ENCODE measurements around the gene NT5DC2.

Gene NT5DC2

DNA sequence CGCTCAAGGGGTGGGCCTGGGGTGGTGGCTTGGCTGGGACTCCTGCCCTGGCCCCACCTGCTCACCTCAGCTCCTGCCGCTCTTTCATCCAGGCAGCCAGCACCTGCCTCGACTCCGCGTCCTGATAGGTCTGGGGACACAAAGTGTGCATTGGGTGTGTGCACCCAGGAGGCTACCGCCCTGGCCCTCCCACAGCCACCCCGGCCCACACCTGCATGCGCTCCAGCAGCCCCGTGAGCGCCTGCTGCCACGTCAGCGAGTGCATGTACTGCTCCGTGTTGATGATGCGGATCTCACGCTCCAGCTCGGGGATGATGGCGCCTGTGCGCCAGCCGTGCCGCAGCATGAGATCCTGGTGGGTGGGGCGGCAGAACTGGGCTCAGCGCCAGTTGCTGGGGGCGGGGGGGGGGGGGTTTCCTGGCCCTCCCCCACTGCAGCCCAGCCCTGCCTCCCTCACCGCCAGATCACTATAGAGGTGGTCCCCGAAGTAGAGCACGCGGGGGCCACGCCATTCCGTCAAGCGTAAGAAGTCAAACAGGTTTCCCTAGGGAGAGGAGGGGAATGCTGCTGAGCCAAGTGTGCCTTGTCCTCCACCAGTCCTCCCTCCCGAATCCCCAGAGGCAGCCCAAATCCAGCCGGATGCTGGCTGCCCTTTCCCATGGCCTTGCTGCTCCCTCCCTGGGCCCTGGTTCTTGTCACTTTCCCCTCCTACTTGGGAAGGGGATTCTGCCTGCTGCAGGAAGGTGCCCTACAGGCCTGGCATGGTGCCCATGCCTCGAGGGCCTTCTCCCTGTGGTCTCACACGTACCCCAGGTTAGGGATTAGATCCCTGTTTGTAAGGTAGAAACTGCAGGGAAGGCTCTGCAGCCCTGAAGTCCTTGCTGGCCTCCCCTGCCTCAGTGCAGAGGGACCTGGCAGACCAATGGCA is 8.6 kb downstream of the NT5DC2 start:
- no peak for DNase-seq

DNA sequence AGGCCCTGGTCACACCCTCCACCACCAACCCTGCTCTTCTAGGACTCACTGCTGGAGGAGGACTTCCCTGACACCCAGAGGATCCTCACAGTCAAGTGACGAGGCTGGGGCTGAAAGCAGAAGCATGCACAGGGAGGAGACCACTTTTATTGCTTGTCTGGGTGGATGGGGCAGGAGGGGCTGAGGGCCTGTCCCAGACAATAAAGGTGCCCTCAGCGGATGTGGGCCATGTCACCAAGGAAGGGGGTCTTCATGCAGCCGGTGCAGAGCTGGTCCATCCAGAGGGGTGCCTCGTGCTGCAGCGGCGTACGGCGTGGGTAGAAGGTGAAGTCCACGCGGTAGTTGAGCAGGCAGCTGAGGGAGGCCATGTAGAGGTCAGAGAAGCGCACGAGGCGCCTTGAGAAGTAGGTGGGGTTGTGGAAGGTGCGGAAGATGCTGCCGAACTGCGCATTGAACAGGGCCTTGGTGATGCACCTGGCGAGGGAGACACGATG is 9.4 kb downstream of the NT5DC2 start:
- DNase-seq = no peak

DNA sequence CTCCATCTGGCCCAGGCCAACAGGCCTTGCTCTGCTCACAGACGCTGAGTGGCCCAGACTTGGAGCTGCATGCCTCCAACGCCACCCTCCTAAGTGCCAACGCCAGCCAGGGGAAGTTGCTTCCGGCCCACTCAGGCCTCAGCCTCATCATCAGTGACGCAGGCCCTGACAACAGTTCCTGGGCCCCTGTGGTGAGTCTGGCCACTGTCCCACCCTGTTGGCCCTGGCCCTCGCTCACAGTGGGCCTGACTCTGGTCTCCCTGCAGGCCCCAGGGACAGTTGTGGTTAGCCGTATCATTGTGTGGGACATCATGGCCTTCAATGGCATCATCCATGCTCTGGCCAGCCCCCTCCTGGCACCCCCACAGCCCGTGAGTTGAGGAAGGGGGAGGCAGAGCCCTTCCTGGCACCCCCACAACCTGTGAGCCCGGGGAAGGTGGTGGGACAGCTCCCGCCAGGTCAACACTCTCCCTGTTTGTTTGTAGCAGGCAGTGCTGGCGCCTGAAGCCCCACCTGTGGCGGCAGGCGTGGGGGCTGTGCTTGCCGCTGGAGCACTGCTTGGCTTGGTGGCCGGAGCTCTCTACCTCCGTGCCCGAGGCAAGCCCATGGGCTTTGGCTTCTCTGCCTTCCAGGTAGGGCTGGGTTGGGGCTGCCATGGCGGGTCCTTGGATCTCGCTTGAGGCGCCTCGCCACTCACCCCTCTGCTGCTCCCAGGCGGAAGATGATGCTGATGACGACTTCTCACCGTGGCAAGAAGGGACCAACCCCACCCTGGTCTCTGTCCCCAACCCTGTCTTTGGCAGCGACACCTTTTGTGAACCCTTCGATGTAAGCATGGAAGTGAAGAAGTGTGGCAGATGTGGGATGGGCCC is 10.0 kb downstream of the NT5DC2 start:
- no peak for DNase-seq

DNA sequence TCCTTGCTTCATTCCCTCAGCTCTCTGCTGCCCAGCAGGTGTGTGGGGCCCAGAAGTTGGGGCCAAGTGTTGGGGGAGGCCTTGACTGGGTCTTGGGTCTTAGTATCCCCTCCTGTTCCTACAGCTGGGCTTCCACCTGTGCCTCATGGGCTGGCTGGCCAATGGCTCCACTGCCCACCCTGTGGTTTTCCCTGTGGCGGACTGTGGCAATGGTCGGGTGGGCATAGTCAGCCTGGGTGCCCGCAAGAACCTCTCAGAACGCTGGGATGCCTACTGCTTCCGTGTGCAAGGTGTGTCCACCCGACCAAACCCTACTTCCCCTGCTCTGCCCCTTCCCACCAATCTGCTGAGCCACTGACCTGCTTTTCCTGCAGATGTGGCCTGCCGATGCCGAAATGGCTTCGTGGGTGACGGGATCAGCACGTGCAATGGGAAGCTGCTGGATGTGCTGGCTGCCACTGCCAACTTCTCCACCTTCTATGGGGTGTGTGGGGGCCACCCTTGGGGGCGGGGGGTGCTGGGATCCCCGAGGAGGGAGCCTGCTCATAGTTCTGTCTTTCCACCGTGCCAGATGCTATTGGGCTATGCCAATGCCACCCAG is 10.9 kb downstream of the NT5DC2 start:
- no peak for DNase-seq

DNA sequence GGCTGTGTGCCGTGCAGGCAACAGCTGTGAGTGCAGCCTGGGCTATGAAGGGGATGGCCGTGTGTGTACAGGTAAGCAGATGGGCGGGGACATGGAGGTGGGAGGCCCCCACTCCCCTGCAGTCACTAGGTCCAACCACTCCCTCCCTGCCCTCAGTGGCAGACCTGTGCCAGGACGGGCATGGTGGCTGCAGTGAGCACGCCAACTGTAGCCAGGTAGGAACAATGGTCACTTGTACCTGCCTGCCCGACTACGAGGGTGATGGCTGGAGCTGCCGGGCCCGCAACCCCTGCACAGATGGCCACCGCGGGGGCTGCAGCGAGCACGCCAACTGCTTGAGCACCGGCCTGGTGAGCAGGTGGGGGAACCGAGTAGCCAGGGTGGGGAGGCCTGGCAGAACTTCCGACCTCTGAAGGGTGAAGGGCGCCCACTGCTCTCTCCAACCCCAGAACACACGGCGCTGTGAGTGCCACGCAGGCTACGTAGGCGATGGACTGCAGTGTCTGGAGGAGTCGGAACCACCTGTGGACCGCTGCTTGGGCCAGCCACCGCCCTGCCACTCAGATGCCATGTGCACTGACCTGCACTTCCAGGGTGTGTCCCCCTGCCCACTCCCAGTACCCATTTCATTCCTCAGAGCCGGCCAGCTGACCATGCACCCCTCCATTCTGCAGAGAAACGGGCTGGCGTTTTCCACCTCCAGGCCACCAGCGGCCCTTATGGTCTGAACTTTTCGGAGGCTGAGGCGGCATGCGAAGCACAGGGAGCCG is 11.6 kb downstream of the NT5DC2 start:
- no peak for DNase-seq

DNA sequence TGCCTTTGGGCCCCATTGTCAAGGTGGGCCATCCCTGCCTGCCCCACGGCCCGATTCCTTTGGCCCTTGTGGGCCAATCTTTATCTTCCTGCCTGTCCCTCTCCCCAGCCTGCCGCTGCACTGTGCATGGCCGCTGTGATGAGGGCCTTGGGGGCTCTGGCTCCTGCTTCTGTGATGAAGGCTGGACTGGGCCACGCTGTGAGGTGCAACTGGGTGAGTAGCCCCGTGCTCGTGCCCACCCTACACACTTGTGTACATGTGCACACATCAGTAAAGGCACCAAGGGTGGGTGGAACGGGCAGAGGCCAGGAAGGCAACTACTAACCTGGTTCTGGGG is 12.2 kb downstream of the NT5DC2 start:
- no peak for DNase-seq

DNA sequence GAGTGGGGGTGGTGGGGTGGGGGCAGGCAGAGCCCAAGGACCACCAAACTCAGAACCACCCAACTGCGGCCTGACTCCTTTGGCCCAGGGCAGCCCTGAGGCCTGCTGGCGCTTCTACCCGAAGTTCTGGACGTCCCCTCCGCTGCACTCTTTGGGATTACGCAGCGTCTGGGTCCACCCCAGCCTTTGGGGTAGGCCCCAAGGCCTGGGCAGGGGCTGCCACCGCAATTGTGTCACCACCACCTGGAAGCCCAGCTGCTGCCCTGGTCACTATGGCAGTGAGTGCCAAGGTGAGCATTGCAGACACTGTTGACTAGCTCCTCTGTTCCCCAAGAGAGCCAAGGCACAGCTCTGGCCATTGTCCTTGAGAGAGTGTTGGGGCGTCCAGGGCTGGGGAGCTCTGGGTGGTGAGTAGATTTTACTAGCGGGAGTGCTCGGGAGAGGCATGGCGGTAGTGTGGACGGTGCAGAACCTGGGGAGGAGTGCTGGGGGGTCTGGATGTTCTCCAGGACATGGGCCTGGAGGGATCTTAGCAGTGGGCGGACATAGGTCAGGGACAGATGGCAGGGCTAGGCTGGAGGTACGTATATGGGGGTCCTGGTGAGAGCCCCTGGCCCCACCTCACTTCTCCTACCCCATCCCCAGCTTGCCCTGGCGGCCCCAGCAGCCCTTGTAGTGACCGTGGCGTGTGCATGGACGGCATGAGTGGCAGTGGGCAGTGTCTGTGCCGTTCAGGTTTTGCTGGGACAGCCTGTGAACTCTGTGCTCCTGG is 12.8 kb downstream of the NT5DC2 start:
- DNase-seq = no peak

DNA sequence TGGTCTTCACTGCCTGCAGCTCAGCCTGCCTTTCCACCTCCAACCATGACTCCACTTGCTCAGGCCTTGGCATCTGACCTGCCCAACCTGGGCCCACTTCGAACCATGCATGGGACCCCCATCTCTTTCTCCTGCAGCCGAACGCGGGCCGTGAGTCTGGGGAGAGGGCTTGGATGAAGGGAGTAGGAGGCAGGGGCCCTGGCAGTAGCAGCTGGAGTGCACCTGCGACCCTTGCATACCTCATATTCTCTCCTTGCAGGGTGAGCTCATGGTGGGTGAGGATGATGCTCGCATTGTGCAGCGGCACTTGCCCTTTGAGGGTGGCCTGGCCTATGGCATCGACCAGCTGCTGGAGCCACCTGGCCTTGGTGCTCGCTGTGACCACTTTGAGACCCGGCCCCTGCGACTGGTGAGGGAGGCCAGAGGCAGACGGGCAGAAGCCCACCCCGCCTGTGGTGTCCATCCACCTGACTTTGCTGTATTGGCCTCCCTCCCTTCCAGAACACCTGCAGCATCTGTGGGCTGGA is 13.5 kb downstream of the NT5DC2 start:
- DNase-seq = no peak

DNA sequence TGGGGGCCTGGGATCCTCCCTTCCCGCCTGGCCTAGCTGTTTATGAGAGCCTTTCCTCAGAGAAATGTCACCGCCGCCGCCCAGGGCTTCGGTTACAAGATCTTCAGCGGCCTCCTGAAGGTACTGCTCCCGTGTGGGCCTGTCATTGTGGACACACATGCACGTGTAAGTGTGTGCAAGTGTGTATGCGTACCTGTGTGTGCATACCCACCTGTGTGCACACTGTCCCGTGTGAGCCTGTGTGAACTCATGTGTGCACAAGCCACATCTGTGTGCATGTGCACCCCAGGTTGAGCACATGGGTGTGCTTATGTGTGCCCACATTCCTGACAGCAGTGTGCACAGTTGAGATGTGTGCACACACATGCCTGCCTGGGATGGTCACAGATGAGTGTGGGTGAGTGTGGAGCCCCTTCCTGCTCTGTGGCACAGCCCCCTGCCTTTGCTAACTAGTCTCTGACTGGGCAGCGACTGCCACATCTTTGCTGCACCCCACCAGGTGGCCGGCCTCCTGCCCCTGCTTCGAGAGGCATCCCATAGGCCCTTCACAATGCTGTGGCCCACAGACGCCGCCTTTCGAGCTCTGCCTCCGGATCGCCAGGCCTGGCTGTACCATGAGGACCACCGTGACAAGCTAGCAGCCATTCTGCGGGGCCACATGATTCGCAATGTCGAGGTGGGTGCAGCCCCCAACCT is 14.1 kb downstream of the NT5DC2 start:
- no peak for DNase-seq

DNA sequence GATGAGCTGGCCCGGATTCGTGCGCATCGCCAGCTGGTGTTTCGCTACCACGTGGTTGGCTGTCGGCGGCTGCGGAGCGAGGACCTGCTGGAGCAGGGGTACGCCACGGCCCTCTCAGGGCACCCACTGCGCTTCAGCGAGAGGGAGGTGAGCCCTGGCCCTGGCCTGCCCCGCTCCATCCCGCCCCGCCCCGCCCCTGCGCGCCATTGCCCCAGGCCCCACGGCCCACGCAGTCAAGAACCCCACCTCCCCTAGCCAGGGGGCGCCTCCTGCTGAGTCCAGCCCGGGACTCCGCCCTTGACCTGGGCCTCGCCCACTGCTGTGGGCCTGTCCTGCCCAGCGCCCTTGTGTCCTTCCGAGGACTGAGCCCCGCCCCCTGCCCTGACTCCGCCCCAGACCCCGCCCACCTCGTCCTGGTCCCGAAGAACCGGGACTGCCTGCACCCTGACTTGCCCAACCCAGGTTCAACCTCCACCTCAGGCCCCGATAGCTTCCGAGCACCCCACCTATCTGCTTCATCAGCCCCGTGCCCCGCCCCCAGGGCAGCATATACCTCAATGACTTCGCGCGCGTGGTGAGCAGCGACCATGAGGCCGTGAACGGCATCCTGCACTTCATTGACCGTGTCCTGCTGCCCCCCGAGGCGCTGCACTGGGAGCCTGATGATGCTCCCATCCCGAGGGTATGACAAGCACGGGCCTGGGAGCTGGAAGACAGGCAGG is 14.8 kb downstream of the NT5DC2 start:
- no peak for DNase-seq

DNA sequence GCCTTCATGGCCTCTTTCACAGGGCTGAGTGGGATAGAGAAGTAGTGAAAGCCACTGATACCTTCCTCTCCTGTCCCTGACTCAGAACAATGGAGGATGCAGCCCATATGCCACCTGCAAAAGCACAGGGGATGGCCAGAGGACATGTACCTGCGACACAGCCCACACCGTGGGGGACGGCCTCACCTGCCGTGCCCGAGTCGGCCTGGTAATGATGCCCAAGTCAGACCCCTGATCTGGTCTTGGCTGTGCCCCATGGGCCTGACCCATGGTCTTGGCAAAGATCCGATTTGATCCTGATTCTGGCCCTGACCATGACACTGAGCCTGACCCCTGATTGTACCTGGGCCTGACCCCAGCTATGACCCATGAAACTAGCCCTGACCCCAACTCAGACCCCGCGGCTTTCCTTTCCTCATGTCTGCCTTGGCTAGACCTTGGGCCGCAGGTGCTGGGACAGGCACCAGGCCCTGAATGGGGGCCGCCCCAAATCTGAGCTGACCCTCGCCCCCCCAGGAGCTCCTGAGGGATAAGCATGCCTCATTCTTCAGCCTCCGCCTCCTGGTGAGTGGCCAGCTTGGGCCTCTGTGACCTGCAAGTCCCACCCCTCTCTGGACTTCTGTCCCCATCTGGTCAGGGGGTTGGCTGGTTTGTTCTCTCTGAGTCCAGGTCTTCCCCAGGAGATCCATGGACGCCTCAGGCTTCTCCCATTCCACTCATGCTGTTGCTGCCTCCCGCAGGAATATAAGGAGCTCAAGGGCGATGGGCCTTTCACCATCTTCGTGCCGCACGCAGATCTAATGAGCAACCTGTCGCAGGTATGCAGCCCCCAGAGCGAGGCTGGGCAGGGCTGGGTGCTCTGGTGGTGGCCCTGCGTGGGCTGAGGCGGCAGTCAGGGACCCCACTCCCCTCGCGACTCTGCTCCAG is 15.6 kb downstream of the NT5DC2 start:
- DNase-seq = no peak

DNA sequence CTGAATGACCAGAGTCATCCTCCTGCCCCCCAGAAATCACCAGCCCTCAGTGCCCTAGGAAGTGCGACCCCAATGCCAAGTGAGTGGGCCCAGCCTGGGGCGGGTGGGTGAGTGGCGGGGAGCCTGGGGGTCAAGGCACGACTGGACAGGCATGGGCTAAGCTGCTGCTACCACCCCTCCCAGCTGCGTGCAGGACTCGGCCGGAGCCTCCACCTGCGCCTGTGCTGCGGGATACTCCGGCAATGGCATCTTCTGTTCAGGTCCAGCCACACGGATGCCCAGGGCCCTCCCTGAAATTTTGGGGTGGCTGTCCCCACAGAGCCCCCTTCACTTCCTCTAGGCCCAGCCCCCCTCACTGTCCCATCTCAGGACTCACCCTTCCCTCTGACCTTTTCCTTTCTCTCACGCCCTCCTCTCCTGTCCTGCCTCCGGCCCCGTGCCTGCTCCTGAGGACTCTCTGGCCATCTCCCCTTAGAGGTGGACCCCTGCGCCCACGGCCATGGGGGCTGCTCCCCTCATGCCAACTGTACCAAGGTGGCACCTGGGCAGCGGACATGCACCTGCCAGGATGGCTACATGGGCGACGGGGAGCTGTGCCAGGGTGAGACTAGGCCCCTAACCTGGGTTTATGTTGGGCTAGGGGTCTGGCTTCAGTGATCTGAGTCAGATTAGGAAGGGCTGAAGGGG is 17.0 kb downstream of the NT5DC2 start:
- no peak for DNase-seq

DNA sequence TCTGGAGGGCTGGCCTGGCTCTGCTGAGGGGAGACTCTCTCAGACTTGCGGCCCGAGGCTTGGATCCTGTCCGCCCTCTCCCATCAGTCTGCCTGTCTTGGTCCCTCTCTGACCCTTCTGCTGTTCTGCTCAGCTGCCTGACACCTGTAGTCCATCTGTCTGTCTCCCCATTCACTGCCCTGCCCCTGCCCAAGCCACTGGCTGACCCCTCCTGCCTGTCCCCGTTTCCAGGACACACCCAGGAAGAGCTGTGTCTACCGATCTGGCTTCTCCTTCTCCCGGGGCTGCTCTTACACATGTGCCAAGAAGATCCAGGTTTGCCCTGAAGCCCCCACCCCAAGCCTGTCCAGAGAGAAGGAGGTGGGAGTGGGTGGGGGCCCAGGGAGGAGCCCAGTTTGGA is 18.5 kb downstream of the NT5DC2 start:
- DNase-seq = no peak

DNA sequence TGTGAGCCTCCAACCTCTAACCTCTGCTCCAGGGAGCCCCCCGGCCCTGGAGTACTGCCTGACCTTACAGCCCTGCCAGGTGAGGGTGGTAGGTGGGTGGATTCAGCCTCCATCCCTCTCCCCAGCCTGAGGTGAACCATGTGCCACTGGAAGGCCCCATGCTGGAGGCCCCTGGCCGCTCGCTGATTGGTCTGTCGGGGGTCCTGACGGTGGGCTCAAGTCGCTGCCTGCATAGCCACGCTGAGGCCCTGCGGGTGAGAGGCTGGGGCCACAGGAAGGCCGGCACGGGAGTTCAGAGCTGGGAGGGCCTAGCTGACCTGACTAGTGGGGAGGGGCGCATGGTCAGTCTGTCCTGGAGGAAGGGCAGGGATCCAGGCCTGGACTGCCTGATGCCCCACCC is 19.1 kb downstream of the NT5DC2 start:
- DNase-seq = no peak

DNA sequence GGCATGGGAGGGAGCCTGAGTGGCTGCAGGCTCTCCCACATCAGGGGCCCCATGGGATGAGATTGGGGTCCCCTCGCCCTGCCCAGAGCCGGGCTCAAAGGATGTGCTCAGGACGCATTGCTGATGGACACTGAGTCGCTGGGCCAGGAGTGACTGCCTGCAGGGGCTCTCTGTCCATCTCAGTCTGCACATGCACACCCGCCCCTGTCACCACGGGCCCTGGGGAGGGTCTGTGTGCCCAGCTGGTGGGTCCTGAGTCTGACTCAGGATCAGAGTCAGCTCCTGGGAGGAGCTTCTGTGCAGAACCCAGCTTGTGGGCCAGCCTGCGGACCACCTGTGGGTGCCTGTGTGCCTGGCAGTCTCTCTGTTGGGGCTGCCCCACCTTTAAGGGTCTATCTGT is 20.4 kb downstream of the NT5DC2 start:
- no peak for DNase-seq

DNA sequence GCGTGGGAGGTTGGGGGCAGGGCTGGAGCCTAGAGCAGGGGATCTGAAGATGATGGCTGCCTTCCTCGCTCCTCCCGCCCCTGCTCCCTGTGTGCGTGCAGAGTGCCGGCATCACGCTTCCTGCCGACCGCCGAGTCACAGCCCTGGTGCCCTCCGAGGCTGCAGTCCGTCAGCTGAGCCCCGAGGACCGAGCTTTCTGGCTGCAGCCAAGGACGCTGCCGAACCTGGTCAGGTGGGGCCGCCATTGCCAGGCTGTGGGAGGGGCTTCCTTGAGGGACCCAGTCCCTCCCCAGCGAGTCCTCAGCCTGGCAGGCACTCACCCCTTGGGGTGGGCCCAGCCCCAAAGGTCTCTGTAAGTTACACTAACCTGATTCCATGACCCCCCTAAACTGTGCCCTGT is 20.9 kb downstream of the NT5DC2 start:
- no peak for DNase-seq

DNA sequence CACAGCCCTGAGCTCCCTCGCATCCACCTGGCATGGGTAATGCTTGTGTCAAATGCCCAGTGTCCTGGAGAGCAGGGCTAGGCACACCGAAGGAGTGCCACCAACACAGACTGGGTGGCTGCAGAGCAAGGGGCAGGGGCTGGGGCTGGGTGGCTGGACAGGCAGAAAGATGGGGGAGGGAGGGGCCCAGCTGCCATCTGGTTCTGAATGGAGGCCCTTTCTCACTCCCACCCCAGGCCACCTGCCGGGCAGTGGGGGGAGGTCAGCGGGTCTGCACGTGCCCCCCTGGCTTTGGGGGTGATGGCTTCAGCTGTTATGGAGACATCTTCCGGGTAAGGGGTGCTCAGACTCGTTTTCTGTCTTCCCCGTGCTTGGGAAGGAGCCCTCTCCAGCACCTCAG is 21.6 kb downstream of the NT5DC2 start:
- DNase-seq = no peak

DNA sequence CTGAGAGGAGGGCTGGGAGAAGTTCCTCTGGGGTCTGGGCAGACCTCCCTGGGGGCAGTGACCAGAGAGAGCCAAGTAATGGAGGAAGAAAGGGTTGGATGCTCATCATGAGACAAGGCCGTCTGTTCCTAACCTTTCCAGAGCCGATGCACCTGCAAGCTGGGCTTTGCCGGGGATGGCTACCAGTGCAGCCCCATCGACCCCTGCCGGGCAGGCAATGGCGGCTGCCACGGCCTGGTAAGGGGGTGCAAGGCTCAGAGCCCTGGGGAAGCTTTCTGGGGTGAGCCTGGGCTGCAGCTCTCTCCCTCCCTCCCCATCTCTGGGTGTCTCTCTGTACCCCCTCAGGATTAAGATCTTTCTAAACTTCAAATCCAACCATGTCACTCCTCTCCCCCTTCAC is 22.1 kb downstream of the NT5DC2 start:
- no peak for DNase-seq
